ENCODE results near the gene GAS7. TPM values are rescaled to one million over a fixed set of nuclear protein-coding genes. Genes with fewer than 3 reads are reported as not detected.
"Not testable (repeated sequence)": the region's sequence is repeated elsewhere in the genome, so short reads cannot be mapped to it uniquely, and the experiment has no call there.

GAS7 gene
- total RNA-seq, 2 donors from 2014 or later = 79.7 to 113 TPM

DNA sequence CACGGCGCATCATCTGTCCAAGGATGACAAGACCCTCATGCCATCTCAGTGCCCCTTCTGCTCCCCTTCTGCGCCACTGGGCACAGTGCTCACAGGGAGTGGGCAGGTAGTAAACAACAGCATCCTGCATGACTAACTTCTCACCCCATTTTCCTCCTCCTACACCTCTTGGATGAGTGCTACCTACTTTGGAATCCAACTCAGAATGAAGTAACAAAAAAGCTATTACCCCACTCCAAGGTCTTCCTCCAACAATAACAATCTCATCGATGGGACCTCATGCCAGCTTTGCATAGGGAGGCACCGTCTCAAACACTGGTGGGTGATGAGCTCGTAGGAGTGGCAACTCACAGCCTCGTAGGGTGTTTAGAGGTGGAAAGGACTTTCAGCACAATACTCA lies 194.7 kb downstream of the GAS7 start:
- no peaks in the 10 kb centered on the region for H3K27me3 ChIP-seq
- H3K27ac ChIP-seq = no peak overlapping the region
- no peak overlapping the region for H3K4me3 ChIP-seq
- no peaks in the 10 kb centered on the region for H3K9me3 ChIP-seq
- TF ChIP-seq, protein P1, sequence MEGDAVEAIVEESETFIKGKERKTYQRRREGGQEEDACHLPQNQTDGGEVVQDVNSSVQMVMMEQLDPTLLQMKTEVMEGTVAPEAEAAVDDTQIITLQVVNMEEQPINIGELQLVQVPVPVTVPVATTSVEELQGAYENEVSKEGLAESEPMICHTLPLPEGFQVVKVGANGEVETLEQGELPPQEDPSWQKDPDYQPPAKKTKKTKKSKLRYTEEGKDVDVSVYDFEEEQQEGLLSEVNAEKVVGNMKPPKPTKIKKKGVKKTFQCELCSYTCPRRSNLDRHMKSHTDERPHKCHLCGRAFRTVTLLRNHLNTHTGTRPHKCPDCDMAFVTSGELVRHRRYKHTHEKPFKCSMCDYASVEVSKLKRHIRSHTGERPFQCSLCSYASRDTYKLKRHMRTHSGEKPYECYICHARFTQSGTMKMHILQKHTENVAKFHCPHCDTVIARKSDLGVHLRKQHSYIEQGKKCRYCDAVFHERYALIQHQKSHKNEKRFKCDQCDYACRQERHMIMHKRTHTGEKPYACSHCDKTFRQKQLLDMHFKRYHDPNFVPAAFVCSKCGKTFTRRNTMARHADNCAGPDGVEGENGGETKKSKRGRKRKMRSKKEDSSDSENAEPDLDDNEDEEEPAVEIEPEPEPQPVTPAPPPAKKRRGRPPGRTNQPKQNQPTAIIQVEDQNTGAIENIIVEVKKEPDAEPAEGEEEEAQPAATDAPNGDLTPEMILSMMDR (IDR thresholded peaks at IDR 0.05) = no peak
- H3K36me3 ChIP-seq = no peaks in the 10 kb centered on the region
- no peak for DNase-seq (ENCODE audit: low spot score)
- peaks cover 0 to 14% of the 10 kb centered on the region in 2 donors for H3K4me1 ChIP-seq

DNA sequence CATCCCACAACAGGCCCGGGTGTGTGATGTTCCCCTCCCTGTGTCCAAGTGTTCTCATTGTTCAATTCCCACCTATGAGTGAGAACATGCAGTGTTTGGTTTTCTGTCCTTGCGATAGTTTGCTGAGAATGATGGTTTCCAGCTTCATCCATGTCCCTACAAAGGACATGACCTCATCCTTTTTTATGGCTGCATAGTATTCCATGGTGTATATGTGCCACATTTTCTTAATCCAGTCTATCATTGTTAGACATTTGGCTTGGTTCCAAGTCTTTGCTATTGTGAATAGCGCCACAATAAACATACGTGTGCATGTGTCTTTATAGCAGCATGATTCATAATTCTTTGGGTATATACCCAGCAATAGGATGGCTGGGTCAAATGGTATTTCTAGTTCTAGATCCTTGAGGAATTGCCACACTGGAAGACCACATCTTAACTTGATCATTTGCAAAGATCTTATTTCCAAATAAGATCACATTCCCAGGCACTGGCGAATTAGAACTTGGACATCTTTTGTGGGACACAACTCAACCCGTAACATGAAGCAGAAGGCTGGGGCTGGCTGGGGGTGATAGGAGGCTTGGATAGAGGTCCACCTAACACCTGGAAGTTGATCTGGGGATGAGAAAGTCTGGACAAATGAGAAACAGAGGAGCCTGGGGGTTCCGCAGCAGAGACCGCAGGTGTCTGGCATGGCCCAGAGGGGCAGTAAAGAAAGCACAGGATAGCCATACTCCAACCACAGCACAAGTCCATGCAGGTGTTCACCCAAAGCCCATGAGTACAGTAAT lies 195.6 kb downstream of the GAS7 start:
- H3K4me3 ChIP-seq; H3K27me3 ChIP-seq; H3K9me3 ChIP-seq; DNase-seq (ENCODE audit: low spot score); H3K27ac ChIP-seq; H3K36me3 ChIP-seq: not testable (repeated sequence)
- peaks cover 0 to 14% of the 10 kb centered on the region in 2 donors for H3K4me1 ChIP-seq

DNA sequence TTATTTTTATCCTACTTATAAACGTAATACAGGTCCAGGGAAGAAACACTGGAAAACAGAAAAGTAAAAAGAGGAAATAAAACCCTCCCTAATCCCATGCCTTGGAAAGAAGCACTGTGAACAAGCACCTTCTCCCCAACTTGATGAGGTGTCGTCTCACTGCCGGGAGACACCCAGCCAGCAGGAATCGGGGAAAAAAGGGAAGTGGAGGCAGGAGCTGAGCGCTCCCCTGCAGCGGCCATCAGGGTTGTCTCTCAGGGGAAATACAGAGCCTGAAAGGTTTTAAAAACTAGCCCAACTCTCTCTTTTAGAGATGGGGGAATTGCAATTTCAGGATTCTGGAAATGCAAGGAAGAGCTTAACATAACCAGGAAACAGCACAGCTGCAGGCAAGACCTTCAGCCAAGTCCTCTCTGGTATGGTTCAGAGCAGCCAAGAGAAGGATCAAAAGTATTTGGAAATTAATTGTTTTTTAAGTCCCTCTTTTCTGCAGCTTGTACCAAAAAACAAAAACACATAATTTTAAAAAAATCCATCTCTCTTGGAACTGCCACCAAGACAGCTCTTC lies 197.0 kb downstream of the GAS7 start:
- TF ChIP-seq, protein P1 (IDR thresholded peaks at IDR 0.05) = no peak
- H3K4me3 ChIP-seq = peak overlapping the region in 1 of 2 donors; percentile 4
- no peaks in the 10 kb centered on the region for H3K36me3 ChIP-seq
- H3K9me3 ChIP-seq = no peaks in the 10 kb centered on the region
- H3K27me3 ChIP-seq = no peaks in the 10 kb centered on the region
- peaks cover 0 to 14% of the 10 kb centered on the region in 2 donors for H3K4me1 ChIP-seq
- H3K27ac ChIP-seq = no peak overlapping the region
- DNase-seq (ENCODE audit: low spot score) = no peak

DNA sequence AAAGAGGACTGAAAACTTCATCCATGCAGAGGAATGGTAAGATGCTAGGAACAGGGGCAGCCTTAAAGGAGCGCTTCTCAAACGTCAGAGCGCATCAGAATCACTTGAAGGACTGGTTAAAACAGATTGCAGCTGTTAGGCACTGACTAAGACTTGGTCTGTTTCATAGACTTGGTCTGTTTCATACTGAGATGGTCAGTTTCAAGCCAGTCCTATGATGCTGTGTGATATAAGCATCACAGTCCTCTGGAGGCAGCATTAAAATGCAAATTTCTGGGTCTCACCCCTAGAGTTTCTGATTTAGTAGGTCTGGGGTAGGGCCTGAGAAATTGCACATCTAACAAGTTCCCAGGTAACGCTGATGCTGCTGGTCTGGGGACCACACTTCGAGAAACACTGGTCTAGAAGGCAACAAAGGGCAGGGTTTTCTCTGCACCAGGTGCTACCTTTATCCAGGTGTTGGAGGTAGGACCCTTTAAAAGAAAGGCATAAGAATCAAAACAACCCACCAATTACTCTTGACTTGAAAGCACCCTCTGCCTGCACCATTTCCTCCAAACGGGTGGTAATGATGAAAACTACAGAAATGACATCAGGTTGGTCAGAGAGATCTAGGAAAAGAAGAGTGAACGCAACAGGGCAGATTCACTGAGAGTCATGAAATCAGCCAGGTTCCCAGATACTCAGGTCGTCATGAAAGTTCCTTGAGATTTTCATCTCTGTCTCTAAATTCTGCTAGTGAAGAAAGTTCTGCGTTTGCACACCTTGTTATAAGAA lies 198.3 kb downstream of the GAS7 start:
- Histone ChIP-seq H3K27ac (no peak overlapping the region), H3K9me3 (no peaks in the 10 kb centered on the region), H3K4me1 (peaks cover 0 to 14% of the 10 kb centered on the region in 2 donors), H3K36me3 (no peaks in the 10 kb centered on the region), H3K27me3 (no peaks in the 10 kb centered on the region), H3K4me3 (no peak overlapping the region)
- no peak for DNase-seq (ENCODE audit: low spot score)
- TF ChIP-seq, protein P1 (IDR thresholded peaks at IDR 0.05) = no peak

DNA sequence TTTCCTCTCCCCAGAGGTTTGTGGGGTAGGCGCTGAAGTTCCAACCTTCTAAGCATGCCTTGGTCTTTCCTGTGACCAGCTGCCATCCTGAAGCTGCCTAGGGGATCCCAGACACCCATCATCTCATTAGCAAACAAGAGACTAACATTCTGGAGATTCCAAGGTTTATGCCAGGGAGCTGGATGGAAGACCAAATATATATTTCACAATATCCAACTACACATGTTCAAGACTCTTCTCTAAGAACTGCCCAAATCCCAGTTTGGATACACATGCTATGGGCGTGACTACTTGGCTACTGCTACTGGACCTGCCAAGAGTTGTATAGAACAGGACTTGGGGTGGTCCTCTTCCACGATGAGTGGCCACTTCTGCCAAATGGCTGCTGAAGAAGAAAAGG lies 200.3 kb downstream of the GAS7 start:
- Histone ChIP-seq H3K4me3 (no peak overlapping the region), H3K9me3 (no peaks in the 10 kb centered on the region), H3K4me1 (peaks cover 0 to 14% of the 10 kb centered on the region in 2 donors), H3K36me3 (no peaks in the 10 kb centered on the region), H3K27me3 (no peaks in the 10 kb centered on the region), H3K27ac (no peak overlapping the region)
- no peak for DNase-seq (ENCODE audit: low spot score)
- TF ChIP-seq, protein P1 (IDR thresholded peaks at IDR 0.05) = no peak

DNA sequence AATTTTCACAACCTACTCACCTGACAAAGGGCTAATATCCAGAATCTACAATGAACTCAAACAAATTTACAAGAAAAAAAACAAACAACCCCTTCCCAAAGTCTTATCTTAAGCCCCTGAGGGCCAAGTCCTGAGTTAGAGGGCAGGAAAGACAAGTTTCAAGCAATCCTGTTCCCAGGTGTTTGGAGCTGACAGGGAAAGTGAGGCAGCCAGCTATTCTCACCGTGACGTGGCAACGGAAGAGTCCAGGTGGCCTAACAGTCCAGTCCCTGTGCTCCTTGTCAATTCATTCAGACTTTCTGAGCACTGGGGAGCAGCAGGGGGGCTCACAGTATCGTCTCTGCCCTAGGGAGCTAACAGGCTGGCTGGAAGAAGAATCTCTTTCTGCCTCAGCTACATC lies 203.6 kb downstream of the GAS7 start:
- no peaks in the 10 kb centered on the region for H3K9me3 ChIP-seq
- H3K4me3 ChIP-seq = no peak overlapping the region
- no peak overlapping the region for H3K27ac ChIP-seq
- no peaks in the 10 kb centered on the region for H3K27me3 ChIP-seq
- no peaks in the 10 kb centered on the region for H3K36me3 ChIP-seq
- no peaks in the 10 kb centered on the region for H3K4me1 ChIP-seq
- no peak for DNase-seq (ENCODE audit: low spot score)
- TF ChIP-seq, protein P1 (IDR thresholded peaks at IDR 0.05) = no peak

All from right atrium auricular region (tissue), 2 donors.